ENCODE results near the gene CHRNA4. TPM values are rescaled to one million over a fixed set of nuclear protein-coding genes. Genes with fewer than 3 reads are reported as not detected.

Gene CHRNA4
- polyA plus RNA-seq, 1 experiment, result not detected

- CTCF ChIA-PET, result interaction anchor here (0.6 to 1.3 kb wide), 2 partner anchors 11 to 147 kb away, joined by 5 to 6 read pairs; no protein-coding TSS in a partner anchor
- H3K27me3 ChIP-seq (ENCODE audit: control insufficient read depth, insufficient read depth, low read length), result peaks cover 23% of the 10 kb centered on the region
- no peak for DNase-seq (ENCODE audit: low read depth, low spot score)
- no peak overlapping the region for H3K27ac ChIP-seq (ENCODE audit: low read depth, low read length)
- H3K9me3 ChIP-seq (ENCODE audit: control insufficient read depth, insufficient read depth, low read length), result no peaks in the 10 kb centered on the region; the same call in 1 of the 2 replicates
- TF ChIP-seq CTCF (IDR thresholded peaks at IDR 0.05; ENCODE audit: low read depth, low read length), result no peak
- POLR2A ChIA-PET, result no interaction called here
- H3K4me3 ChIP-seq (ENCODE audit: low read depth, low read length), result no peak overlapping the region
Observed at GRCh38 chr20:63370618-63371187, 9.6 kb upstream of the CHRNA4 start.

GRCh38 chr20:63369724-63370617 lies 8.8 kb upstream of the CHRNA4 start:
- Histone ChIP-seq H3K9me3 (ENCODE audit: control insufficient read depth, insufficient read depth, low read length) (no peaks in the 10 kb centered on the region; the same call in 1 of the 2 replicates), H3K4me3 (ENCODE audit: low read depth, low read length) (no peak overlapping the region), H3K27ac (ENCODE audit: low read depth, low read length) (no peak overlapping the region), H3K27me3 (ENCODE audit: control insufficient read depth, insufficient read depth, low read length) (peaks cover 21% of the 10 kb centered on the region)
- no peak for DNase-seq (ENCODE audit: low read depth, low spot score)
- ChIA-PET CTCF (interaction anchor here (1.3 kb wide), 1 partner anchor 11 kb away, joined by 6 read pairs; no protein-coding TSS in a partner anchor), POLR2A (no interaction called here)
- TF ChIP-seq CTCF (IDR thresholded peaks at IDR 0.05; ENCODE audit: low read depth, low read length), result no peak

- no peak for DNase-seq (ENCODE audit: low read depth, low spot score)
- ChIA-PET POLR2A (no interaction called here), CTCF (no interaction called here)
- TF ChIP-seq CTCF (IDR thresholded peaks at IDR 0.05; ENCODE audit: low read depth, low read length), result no peak
- no peak overlapping the region for H3K27ac ChIP-seq (ENCODE audit: low read depth, low read length)
- H3K4me3 ChIP-seq (ENCODE audit: low read depth, low read length), result no peak overlapping the region
- peaks cover 18% of the 10 kb centered on the region for H3K27me3 ChIP-seq (ENCODE audit: control insufficient read depth, insufficient read depth, low read length)
- H3K9me3 ChIP-seq (ENCODE audit: control insufficient read depth, insufficient read depth, low read length), result no peaks in the 10 kb centered on the region; the same call in 1 of the 2 replicates
Observed at GRCh38 chr20:63369024-63369530, 7.9 kb upstream of the CHRNA4 start.

- CTCF ChIA-PET, result no interaction called here
- H3K27ac ChIP-seq (ENCODE audit: low read depth, low read length), result no peak overlapping the region
- POLR2A ChIA-PET, result no interaction called here
- no peak overlapping the region for H3K4me3 ChIP-seq (ENCODE audit: low read depth, low read length)
- no peaks in the 10 kb centered on the region; the same call in 1 of the 2 replicates for H3K9me3 ChIP-seq (ENCODE audit: control insufficient read depth, insufficient read depth, low read length)
- peaks cover 18% of the 10 kb centered on the region for H3K27me3 ChIP-seq (ENCODE audit: control insufficient read depth, insufficient read depth, low read length)
- DNase-seq (ENCODE audit: low read depth, low spot score), result no peak
- no peak for TF ChIP-seq CTCF (IDR thresholded peaks at IDR 0.05; ENCODE audit: low read depth, low read length)
Observed at GRCh38 chr20:63368151-63368550, 7.0 kb upstream of the CHRNA4 start.
